ENCODE data around the gene WDPCP.

DNA sequence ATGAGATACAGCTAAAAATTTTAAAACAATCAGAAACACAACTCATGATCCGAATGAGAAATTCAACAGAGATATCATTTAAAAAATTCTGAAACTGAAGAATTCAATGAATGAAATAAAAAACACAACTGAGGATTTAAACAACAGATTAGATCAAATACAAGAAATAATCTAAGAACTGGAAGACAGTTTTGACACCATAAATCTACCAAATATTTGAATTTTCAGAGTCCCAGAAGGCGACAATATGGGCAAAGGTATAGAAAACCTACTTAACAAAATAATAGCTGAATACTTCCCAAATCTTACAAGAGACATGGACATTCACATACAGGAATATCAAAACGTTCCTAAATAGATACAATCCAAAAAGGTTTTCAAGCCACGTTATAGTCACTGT lies 315.7 kb downstream of the WDPCP start:
- no peak for TF ChIP-seq POLR2AphosphoS5 (IDR thresholded peaks at IDR 0.05; ENCODE audit: low read depth, low read length)
- TF ChIP-seq POLR2A (IDR thresholded peaks at IDR 0.05; ENCODE audit: low read depth, low read length): no peak
- no peak for TF ChIP-seq TAF1 (IDR thresholded peaks at IDR 0.05; ENCODE audit: borderline replicate concordance, low read depth, low read length)
